Astrocyte (in vitro differentiated cells and primary cell): ENCODE data around the gene NFYB. TPM values are rescaled to one million over a fixed set of nuclear protein-coding genes. Genes with fewer than 3 reads are reported as not detected.

Experiments
- DNase-seq: peaks from one replicate; pipeline ENCODE4 v3.0.0-alpha.2; 2010; ENCODE audit warnings: low read depth
- FAIRE-seq: peaks from 2 replicates; lab custom pipeline; 2011; peaks lifted over from hg19 to GRCh38; lab: Jason Lieb, UNC
- H2AFZ ChIP-seq: 2 replicates; pipeline ENCODE4 v1.6.0; 2012; ENCODE audit warnings: low read depth, low read length, inconsistent platforms
- H3K27ac ChIP-seq: 2 replicates; pipeline ENCODE4 v1.5.1; 2011; ENCODE audit warnings: low read depth, low read length, inconsistent platforms
- H3K27me3 ChIP-seq: 2 replicates; pipeline ENCODE4 v1.6.0; 2011; ENCODE audit warnings: low read length, inconsistent platforms; ENCODE audit not compliant: insufficient read depth
- H3K36me3 ChIP-seq: 2 replicates; pipeline ENCODE4 v1.5.1; 2011; ENCODE audit warnings: low read length, inconsistent platforms; ENCODE audit not compliant: insufficient read depth
- H3K4me1 ChIP-seq: 2 replicates; pipeline ENCODE4 v1.5.1; 2011; ENCODE audit warnings: low read length, inconsistent platforms; ENCODE audit not compliant: insufficient read depth
- H3K4me2 ChIP-seq: 2 replicates; pipeline ENCODE4 v1.6.0; 2012; ENCODE audit warnings: low read length, inconsistent platforms
- H3K4me3 ChIP-seq: 2 replicates; pipeline ENCODE4 v1.5.1; 2011; ENCODE audit warnings: low read depth, mild to moderate bottlenecking, low read length, inconsistent platforms; ENCODE audit not compliant: insufficient read depth
- H3K79me2 ChIP-seq: 2 replicates; pipeline ENCODE4 v1.6.0; 2012; ENCODE audit warnings: mild to moderate bottlenecking, low read length, inconsistent platforms; ENCODE audit not compliant: insufficient read depth
- H3K9ac ChIP-seq: 2 replicates; pipeline ENCODE4 v1.6.0; 2012; ENCODE audit warnings: mild to moderate bottlenecking, low read length, inconsistent platforms
- H3K9me3 ChIP-seq: 2 replicates; pipeline ENCODE4 v1.5.1; 2012; ENCODE audit warnings: low read depth, mild to moderate bottlenecking, low read length, inconsistent platforms; ENCODE audit not compliant: insufficient read depth
- H4K20me1 ChIP-seq: 2 replicates; pipeline ENCODE4 v1.6.0; 2012; ENCODE audit warnings: low read length, inconsistent platforms; ENCODE audit not compliant: insufficient read depth
- H3K27ac Mint-ChIP-seq: one replicate; pipeline ENCODE4 v1.8.0; 2021; ENCODE audit warnings: mild to moderate bottlenecking, mixed read lengths; ENCODE audit not compliant: unreplicated experiment
- H3K27me3 Mint-ChIP-seq: one replicate; pipeline ENCODE4 v1.8.0; 2021; ENCODE audit warnings: low read depth, mixed read lengths; ENCODE audit not compliant: unreplicated experiment
- H3K36me3 Mint-ChIP-seq: one replicate; pipeline ENCODE4 v1.8.0; 2021; ENCODE audit warnings: low read depth, mixed read lengths; ENCODE audit not compliant: unreplicated experiment
- H3K4me1 Mint-ChIP-seq: one replicate; pipeline ENCODE4 v1.8.0; 2021; ENCODE audit warnings: low read depth, mixed read lengths; ENCODE audit not compliant: unreplicated experiment
- H3K4me3 Mint-ChIP-seq: one replicate; pipeline ENCODE4 v1.8.0; 2021; ENCODE audit warnings: mild to moderate bottlenecking, moderate library complexity, mixed read lengths; ENCODE audit not compliant: unreplicated experiment
- H3K9me3 Mint-ChIP-seq: one replicate; pipeline ENCODE4 v1.8.0; 2021; ENCODE audit warnings: mild to moderate bottlenecking, mixed read lengths; ENCODE audit not compliant: unreplicated experiment
- CTCF ChIP-seq: IDR thresholded peaks from 2 replicates; pipeline ENCODE4 v1.5.1; 2011; ENCODE audit warnings: low read depth, mild to moderate bottlenecking, inconsistent platforms, low read length, moderate library complexity; ENCODE audit not compliant: insufficient read depth
- EZH2 ChIP-seq: IDR thresholded peaks from 2 replicates; pipeline ENCODE4 v1.6.1; 2012; ENCODE audit warnings: mild to moderate bottlenecking, low read length, inconsistent platforms; ENCODE audit not compliant: insufficient read depth
- total RNA-seq: library from RNA; stranded (reverse); gene quantifications from 2 replicates; pipeline ENCODE4 v1.2.1, GENCODE V29; 2021

NFYB gene
- total RNA-seq, 1 donor from 2014 or later, result 14.8 TPM

- Mint-ChIP-seq H3K9me3 (no peaks in the 10 kb centered on the region), H3K4me3 (no peak overlapping the region), H3K36me3 (peaks cover 9% of the 10 kb centered on the region), H3K27me3 (no peaks in the 10 kb centered on the region), H3K27ac (no peak overlapping the region), H3K4me1 (no peaks in the 10 kb centered on the region)
- Histone ChIP-seq H3K36me3 (peaks cover 13% of the 10 kb centered on the region), H3K27ac (no peak overlapping the region), H3K79me2 (peaks cover 24% of the 10 kb centered on the region), H3K9ac (no peak overlapping the region), H4K20me1 (peaks cover 4% of the 10 kb centered on the region), H2AFZ (no peak overlapping the region), H3K9me3 (no peaks in the 10 kb centered on the region), H3K4me2 (no peak overlapping the region), H3K4me3 (no peak overlapping the region), H3K27me3 (no peaks in the 10 kb centered on the region), H3K4me1 (no peaks in the 10 kb centered on the region)
- TF ChIP-seq CTCF (no peak), EZH2 (no peak)
- FAIRE-seq (no peak), DNase-seq (no peak)
Measured at GRCh38 chr12:104072099-104072498, 65.9 kb downstream of the NFYB start.

Other genes with a start within 250 kb of the NFYB start
- 1,238 and 1,270 TPM in 2 replicates for gene HSP90B1, start 207.8 kb downstream of the NFYB start, total RNA-seq
- 49.7 and 55.6 TPM in 2 replicates for gene TDG, start 172.3 kb downstream of the NFYB start, total RNA-seq
- gene GLT8D2, start 88.0 kb downstream of the NFYB start, total RNA-seq, result 11.1 and 12.2 TPM in 2 replicates
- 10.3 and 10.7 TPM in 2 replicates for gene HCFC2, start 73.7 kb downstream of the NFYB start, total RNA-seq
- gene TXNRD1, start 77.6 kb upstream of the NFYB start, total RNA-seq, result 133 and 176 TPM in 2 replicates
- 1.9 TPM in 2 replicates for gene EID3, start 165.5 kb upstream of the NFYB start, total RNA-seq